Neural progenitor cell (in vitro differentiated cells): ENCODE results near the gene NFE2L3.

ENCODE experiments used
- CTCF ChIP-seq: fragments of 200-600 bp; sonication (generic); IDR thresholded peaks from 2 replicates; pipeline ENCODE4 v1.5.1; 2017; ENCODE audit warnings: antibody characterized with exemption, mild to moderate bottlenecking
- EZH2 ChIP-seq: fragments of 200-600 bp; sonication (generic); IDR thresholded peaks from 2 replicates; pipeline ENCODE4 v1.6.1; 2017; ENCODE audit warnings: antibody characterized with exemption, mild to moderate bottlenecking, moderate library complexity
- EZH2phosphoT487 ChIP-seq: fragments of 200-600 bp; sonication (generic); IDR thresholded peaks from 2 replicates; pipeline ENCODE4 v1.6.1; 2017; ENCODE audit warnings: antibody characterized with exemption

- no peak for TF ChIP-seq EZH2
- TF ChIP-seq CTCF, result no peak
- no peak for TF ChIP-seq EZH2phosphoT487
Measured at GRCh38 chr7:26190417-26190869, 38.4 kb downstream of the NFE2L3 start.
